ENCODE measurements around the gene SLC35A4. TPM values are rescaled to one million over a fixed set of nuclear protein-coding genes. Genes with fewer than 3 reads are reported as not detected.

The SLC35A4 gene
- total and polyA plus RNA-seq, 2 donors (not counting 1 experiment from before 2014, with no cell fraction given): 48.6 to 57.8 TPM

DNA sequence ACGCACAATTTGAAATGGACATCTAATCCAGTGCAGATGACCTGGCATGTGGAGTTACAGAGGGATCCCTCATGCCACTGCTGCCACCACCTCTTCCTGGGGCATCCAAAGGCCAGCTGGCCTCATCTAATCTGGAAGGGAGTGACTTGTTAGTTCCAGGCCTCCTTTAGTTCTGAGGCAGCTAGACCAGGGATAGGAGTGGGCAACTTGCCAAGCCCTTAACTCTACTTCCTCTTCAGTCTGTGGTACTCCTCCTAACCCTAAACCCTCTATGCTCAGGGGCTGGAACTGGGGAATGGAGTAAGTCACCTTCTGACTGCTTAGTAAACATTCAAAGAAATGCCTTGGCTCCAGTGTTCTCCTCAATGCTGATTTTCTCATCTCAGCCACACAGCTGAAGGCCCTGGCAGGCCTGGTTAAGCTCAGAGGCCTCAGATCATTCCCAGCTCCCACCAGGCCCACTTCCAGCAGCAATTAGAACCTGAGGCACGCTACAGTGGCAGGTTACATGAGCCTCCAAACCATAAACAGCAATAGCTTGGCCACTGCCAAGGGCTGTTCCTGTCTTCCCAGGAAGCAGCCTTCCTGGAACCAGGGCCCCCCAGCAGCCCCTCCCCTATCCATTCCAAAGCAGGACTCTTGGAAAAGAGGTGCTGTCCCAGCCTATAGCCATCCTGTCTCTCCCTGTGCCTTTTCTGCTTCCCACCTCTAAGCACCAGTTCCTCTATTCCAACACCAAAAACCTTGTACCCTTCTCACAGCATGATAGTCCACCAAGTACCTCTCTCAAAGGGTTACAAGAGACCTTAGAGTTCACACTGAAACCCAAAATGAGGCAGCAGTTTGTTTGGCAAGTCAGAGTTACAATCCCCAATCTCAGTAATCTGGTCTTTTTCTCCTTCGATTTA lies 15.1 kb upstream of the SLC35A4 start:
- WGBS (ENCODE audit: insufficient coverage): 89% methylated on average over 1 of the region's 3 CpGs
- DNase-seq (peak; percentile 55), ATAC-seq (ENCODE audit: low read depth) (no peak)
- Histone ChIP-seq H3K9me3 (ENCODE audit: control extremely low read depth in 1 of 3, control insufficient read depth in 2 of 3, insufficient read depth in 1 of 3, low read length in 2 of 3) (no peaks in the 10 kb centered on the region), H3K9ac (ENCODE audit: low read length) (no peak overlapping the region), H3K4me3 (ENCODE audit: control extremely low read depth in 1 of 5, extremely low read depth in 1 of 5, insufficient read depth in 1 of 5, low read depth in 2 of 5, low read length in 4 of 5) (no peak overlapping the region), H3K36me3 (replicated peaks in 1 of 2; ENCODE audit: control extremely low read depth in 1 of 2, control insufficient read depth in 1 of 2, extremely low read depth in 1 of 2, insufficient read depth in 2 of 2, low read length in 1 of 2) (peaks cover 0 to 29% of the 10 kb centered on the region in 2 experiments), H3K4me2 (replicated peaks; ENCODE audit: low read depth, low read length, poor library complexity, severe bottlenecking) (peak overlapping the region; percentile 93), H3K27me3 (replicated peaks in 1 of 4; ENCODE audit: control extremely low read depth in 1 of 4, control insufficient read depth in 3 of 4, insufficient read depth in 4 of 4, low read length in 3 of 4) (no peaks in the 10 kb centered on the region), H4K20me1 (ENCODE audit: control insufficient read depth, insufficient read depth, low read length, poor library complexity, severe bottlenecking) (no peaks in the 10 kb centered on the region), H3K4me1 (ENCODE audit: control insufficient read depth in 2 of 2, insufficient read depth in 2 of 2, low read length in 2 of 2) (peaks cover 10 to 33% of the 10 kb centered on the region in 2 donors), H3K27ac (ENCODE audit: low read length in 2 of 2) (peak overlapping the region in 1 of 2 donors; percentile 85), H3K79me2 (ENCODE audit: control insufficient read depth, insufficient read depth, low read length) (peaks cover 10% of the 10 kb centered on the region), H2AFZ (ENCODE audit: insufficient read depth, low read depth, low read length, poor library complexity, severe bottlenecking) (no peak overlapping the region)
- H3K9me3 Mint-ChIP-seq (ENCODE audit: insufficient read depth): no peaks in the 10 kb centered on the region
- peak overlapping the region; percentile 94 for H3K27ac Mint-ChIP-seq
- ChIA-PET POLR2A (interaction anchor here (2.9 kb wide), 2 partner anchors 8 to 15 kb away, joined by 15 to 35 read pairs; partner anchors contain the start of genes APBB3, SLC35A4 and SRA1), CTCF (interaction anchor here (2.3 kb wide), 1 partner anchor 98 kb away, joined by 16 read pairs; the partner anchor contains the start of genes IK and NDUFA2)
- H3K4me1 Mint-ChIP-seq: peaks cover 47% of the 10 kb centered on the region
- peak overlapping the region; percentile 94 for H3K4me3 Mint-ChIP-seq
- intact Hi-C loops (cut with micrococcal nuclease): loop anchor here (5.0 kb wide), 1 partner anchor 153 kb away; the partner anchor contains the start of gene ZMAT2
- TF ChIP-seq EZH2 (IDR thresholded peaks at IDR 0.05; ENCODE audit: borderline replicate concordance, insufficient read depth, low read depth, low read length, poor library complexity, severe bottlenecking): no peak
- H3K27me3 Mint-ChIP-seq: no peaks in the 10 kb centered on the region

DNA sequence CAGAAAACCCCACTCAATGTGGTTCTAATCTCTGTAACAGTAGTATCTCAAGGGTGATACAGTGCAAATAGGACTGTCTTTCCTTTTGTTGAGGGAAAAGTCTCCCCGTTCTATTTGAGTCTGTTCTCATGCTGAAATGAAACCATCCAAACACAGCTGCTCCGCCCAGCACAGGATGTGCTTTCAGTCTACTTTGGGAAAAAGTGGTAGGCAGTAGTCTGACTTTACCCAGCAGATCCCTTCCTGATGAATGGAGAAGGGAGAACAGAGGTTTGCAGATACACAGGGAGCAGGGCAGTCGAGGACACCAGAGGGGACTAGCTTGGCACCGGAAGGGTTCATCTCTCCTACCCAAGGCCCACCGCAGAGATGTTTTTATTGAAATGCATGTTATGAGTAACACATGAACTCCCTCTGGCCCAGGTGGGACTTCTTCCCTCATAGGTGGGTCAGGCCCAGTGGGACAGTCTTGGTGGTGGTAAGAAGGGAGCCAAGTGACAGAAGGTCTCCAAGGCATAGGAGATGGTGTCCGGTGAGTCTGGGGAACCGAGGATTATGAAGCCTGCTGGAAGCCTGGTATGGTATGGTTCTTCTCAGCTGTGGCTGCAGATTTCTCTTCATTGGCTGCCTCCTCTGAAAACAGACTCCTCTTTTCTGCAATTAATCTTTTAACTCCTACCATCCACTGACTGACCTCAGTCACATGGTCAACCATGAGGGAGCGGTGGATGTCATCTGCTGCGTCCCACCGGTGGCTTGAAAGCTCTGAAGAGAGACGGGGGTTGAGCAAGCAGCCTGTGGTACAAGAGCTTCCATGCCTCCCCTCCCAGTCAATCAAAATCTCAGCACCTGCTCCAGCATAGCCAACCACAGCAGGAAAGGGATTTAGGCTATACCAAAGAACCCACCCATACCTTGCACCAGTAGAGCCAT lies 14.2 kb upstream of the SLC35A4 start:
- H3K27ac Mint-ChIP-seq: peak overlapping the region; percentile 70
- peak overlapping the region; percentile 30 for H3K4me3 Mint-ChIP-seq
- no peak overlapping the region for H2AFZ ChIP-seq (ENCODE audit: insufficient read depth, low read depth, low read length, poor library complexity, severe bottlenecking)
- WGBS (ENCODE audit: insufficient coverage): 99% methylated on average over 8 of the region's 11 CpGs
- ChIA-PET POLR2A (interaction anchor here (0.5 to 0.6 kb wide), 2 partner anchors 19 to 298 kb away, joined by 4 read pairs; no protein-coding TSS in a partner anchor), CTCF (interaction anchor here (1.3 kb wide), 1 partner anchor 96 kb away, joined by 4 read pairs; no protein-coding TSS in a partner anchor)
- no peaks in the 10 kb centered on the region for H3K9me3 Mint-ChIP-seq (ENCODE audit: insufficient read depth)
- DNase-seq (no peak), ATAC-seq (ENCODE audit: low read depth) (no peak)
- no peak for TF ChIP-seq EZH2 (IDR thresholded peaks at IDR 0.05; ENCODE audit: borderline replicate concordance, insufficient read depth, low read depth, low read length, poor library complexity, severe bottlenecking)
- TF ChIP-seq, protein P1, sequence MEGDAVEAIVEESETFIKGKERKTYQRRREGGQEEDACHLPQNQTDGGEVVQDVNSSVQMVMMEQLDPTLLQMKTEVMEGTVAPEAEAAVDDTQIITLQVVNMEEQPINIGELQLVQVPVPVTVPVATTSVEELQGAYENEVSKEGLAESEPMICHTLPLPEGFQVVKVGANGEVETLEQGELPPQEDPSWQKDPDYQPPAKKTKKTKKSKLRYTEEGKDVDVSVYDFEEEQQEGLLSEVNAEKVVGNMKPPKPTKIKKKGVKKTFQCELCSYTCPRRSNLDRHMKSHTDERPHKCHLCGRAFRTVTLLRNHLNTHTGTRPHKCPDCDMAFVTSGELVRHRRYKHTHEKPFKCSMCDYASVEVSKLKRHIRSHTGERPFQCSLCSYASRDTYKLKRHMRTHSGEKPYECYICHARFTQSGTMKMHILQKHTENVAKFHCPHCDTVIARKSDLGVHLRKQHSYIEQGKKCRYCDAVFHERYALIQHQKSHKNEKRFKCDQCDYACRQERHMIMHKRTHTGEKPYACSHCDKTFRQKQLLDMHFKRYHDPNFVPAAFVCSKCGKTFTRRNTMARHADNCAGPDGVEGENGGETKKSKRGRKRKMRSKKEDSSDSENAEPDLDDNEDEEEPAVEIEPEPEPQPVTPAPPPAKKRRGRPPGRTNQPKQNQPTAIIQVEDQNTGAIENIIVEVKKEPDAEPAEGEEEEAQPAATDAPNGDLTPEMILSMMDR (IDR thresholded peaks at IDR 0.05): no peak
- H3K4me3 ChIP-seq (ENCODE audit: control extremely low read depth in 1 of 5, extremely low read depth in 1 of 5, insufficient read depth in 1 of 5, low read depth in 2 of 5, low read length in 4 of 5): no peak overlapping the region
- peaks cover 10 to 34% of the 10 kb centered on the region in 2 donors for H3K4me1 ChIP-seq (ENCODE audit: control insufficient read depth in 2 of 2, insufficient read depth in 2 of 2, low read length in 2 of 2)
- intact Hi-C loops (cut with micrococcal nuclease): no loop called here
- peaks cover 16% of the 10 kb centered on the region for H3K79me2 ChIP-seq (ENCODE audit: control insufficient read depth, insufficient read depth, low read length)
- no peaks in the 10 kb centered on the region for H3K9me3 ChIP-seq (ENCODE audit: control extremely low read depth in 1 of 3, control insufficient read depth in 2 of 3, insufficient read depth in 1 of 3, low read length in 2 of 3)
- peaks cover 52% of the 10 kb centered on the region for H3K4me1 Mint-ChIP-seq
- H3K27ac ChIP-seq (ENCODE audit: low read length in 2 of 2): peak overlapping the region in 1 of 2 donors; percentile 85
- H4K20me1 ChIP-seq (ENCODE audit: control insufficient read depth, insufficient read depth, low read length, poor library complexity, severe bottlenecking): peaks cover 3% of the 10 kb centered on the region
- H3K36me3 ChIP-seq (replicated peaks in 1 of 2; ENCODE audit: control extremely low read depth in 1 of 2, control insufficient read depth in 1 of 2, extremely low read depth in 1 of 2, insufficient read depth in 2 of 2, low read length in 1 of 2): peaks cover 0 to 29% of the 10 kb centered on the region in 2 experiments
- H3K27me3 ChIP-seq (replicated peaks in 1 of 4; ENCODE audit: control extremely low read depth in 1 of 4, control insufficient read depth in 3 of 4, insufficient read depth in 4 of 4, low read length in 3 of 4): no peaks in the 10 kb centered on the region
- no peaks in the 10 kb centered on the region for H3K27me3 Mint-ChIP-seq
- H3K4me2 ChIP-seq (replicated peaks; ENCODE audit: low read depth, low read length, poor library complexity, severe bottlenecking): no peak overlapping the region
- H3K9ac ChIP-seq (ENCODE audit: low read length): no peak overlapping the region

Measured in B cell (primary cell).